G401.6 (cell line): ENCODE results near the gene NOS3.
A peak's percentile ranks its signal among the peaks of the same experiment; 100 is the strongest.
"Not testable (repeated sequence)": the region's sequence is repeated elsewhere in the genome, so short reads cannot be mapped to it uniquely, and the experiment has no call there.

Source experiments
- FAIRE-seq: peaks from 2 replicates; lab custom pipeline; 2012; peaks lifted over from hg19 to GRCh38; lab: Jason Lieb, UNC

The NOS3 gene

GRCh38 chr7:151000897-151001495 is 10.2 kb downstream of the NOS3 start:
- FAIRE-seq, result no peak

GRCh38 chr7:151001546-151001945 is 10.7 kb downstream of the NOS3 start:
- no peak for FAIRE-seq

- no peak for FAIRE-seq
These were observed 12.8 kb downstream of the NOS3 start for GRCh38 chr7:151003572-151003971.

- FAIRE-seq, result no peak
These were observed 14.7 kb downstream of the NOS3 start for GRCh38 chr7:151005566-151005965.

GRCh38 chr7:151006590-151007300 is 15.9 kb downstream of the NOS3 start:
- FAIRE-seq, result no peak

GRCh38 chr7:151007469-151007898 is 16.7 kb downstream of the NOS3 start:
- no peak for FAIRE-seq

- no peak for FAIRE-seq
These were observed 17.3 kb downstream of the NOS3 start for GRCh38 chr7:151008143-151008510.

- FAIRE-seq, result no peak
These were observed 17.9 kb downstream of the NOS3 start for GRCh38 chr7:151008511-151009323.

- FAIRE-seq, result peak; percentile 76
These were observed 18.7 kb downstream of the NOS3 start for GRCh38 chr7:151009327-151010036.

- no peak for FAIRE-seq
These were observed 19.2 kb downstream of the NOS3 start for GRCh38 chr7:151010037-151010306.

- peak; percentile 91 for FAIRE-seq
These were observed 19.7 kb downstream of the NOS3 start for GRCh38 chr7:151010307-151011096.

GRCh38 chr7:151011097-151011409 is 20.2 kb downstream of the NOS3 start:
- FAIRE-seq, result no peak

- FAIRE-seq, result not testable (repeated sequence)
These were observed 20.8 kb downstream of the NOS3 start for GRCh38 chr7:151011616-151012015.

GRCh38 chr7:151012031-151012692 is 21.3 kb downstream of the NOS3 start:
- FAIRE-seq, result peak; percentile 47

GRCh38 chr7:151012911-151013347 is 22.1 kb downstream of the NOS3 start:
- FAIRE-seq, result no peak

- no peak for FAIRE-seq
These were observed 22.5 kb downstream of the NOS3 start for GRCh38 chr7:151013356-151013732.

- no peak for FAIRE-seq
These were observed 23.1 kb downstream of the NOS3 start for GRCh38 chr7:151013733-151014497.

- no peak for FAIRE-seq
These were observed 24.1 kb downstream of the NOS3 start for GRCh38 chr7:151014950-151015349.

- no peak for FAIRE-seq
These were observed 25.1 kb downstream of the NOS3 start for GRCh38 chr7:151015967-151016366.

- FAIRE-seq, result no peak
These were observed 25.7 kb downstream of the NOS3 start for GRCh38 chr7:151016505-151016904.

GRCh38 chr7:151016942-151017341 is 26.1 kb downstream of the NOS3 start:
- no peak for FAIRE-seq
